Thoracic aorta (tissue), 2 donors: ENCODE results near the gene ADGRB2. TPM values are rescaled to one million over a fixed set of nuclear protein-coding genes. Genes with fewer than 3 reads are reported as not detected.

Source experiments
- ATAC-seq: fragments of 150-250 bp; one replicate; pipeline ENCODE4 v1.8.0; 2017; ENCODE audit warnings: low read depth; ENCODE audit not compliant: insufficient number of reproducible peaks, low FRiP score
- DNase-seq: peaks from one replicate; pipeline ENCODE4 v3.0.0-alpha.2; 2020; ENCODE audit warnings: low spot score
- H3K27ac ChIP-seq, 2 donors: fragments of 200-600 bp; sonication (generic); 1 replicate in 1 of 2; 2 replicates in 1 of 2; pipeline ENCODE4 v1.5.1; 2016; ENCODE audit warnings: mild to moderate bottlenecking in 2 of 2, moderate library complexity in 2 of 2
- H3K27me3 ChIP-seq: fragments of 200-600 bp; sonication (generic); replicated peaks from 2 replicates; pipeline ENCODE4 v1.6.0; 2016; ENCODE audit warnings: mild to moderate bottlenecking; ENCODE audit not compliant: insufficient read depth
- H3K36me3 ChIP-seq: fragments of 200-600 bp; sonication (generic); one replicate; pipeline ENCODE4 v1.5.1; 2016
- H3K4me1 ChIP-seq, 2 donors: fragments of 200-600 bp; sonication (generic); 1 replicate in 1 of 2; 2 replicates in 1 of 2; pipeline versions ENCODE4 v1.5.1 to v1.6.0; 2016; ENCODE audit warnings: low read depth in 2 of 2, mild to moderate bottlenecking in 1 of 2; ENCODE audit not compliant: control insufficient read depth in 1 of 2
- H3K4me3 ChIP-seq: fragments of 200-600 bp; sonication (generic); 2 replicates; pipeline ENCODE4 v1.5.1; 2016; ENCODE audit warnings: mild to moderate bottlenecking
- H3K9me3 ChIP-seq: fragments of 200-600 bp; sonication (generic); 2 replicates; pipeline ENCODE4 v1.5.1; 2016
- total RNA-seq, 2 donors: library from RNA; depleted of rRNA; stranded (reverse); fragments of >200 nt; gene quantifications; one replicate each; pipeline versions ENCODE4 v1.1.0 to v1.2.3, GENCODE V29; 2016
- TF ChIP-seq, protein P1 (sequence below): fragments of 200-600 bp; sonication (generic); IDR thresholded peaks from one replicate; pipeline ENCODE4 v1.5.1; 2019; ENCODE audit warnings: antibody characterized with exemption

The ADGRB2 gene
- total RNA-seq, 2 donors from 2014 or later = 1.5 TPM

DNA sequence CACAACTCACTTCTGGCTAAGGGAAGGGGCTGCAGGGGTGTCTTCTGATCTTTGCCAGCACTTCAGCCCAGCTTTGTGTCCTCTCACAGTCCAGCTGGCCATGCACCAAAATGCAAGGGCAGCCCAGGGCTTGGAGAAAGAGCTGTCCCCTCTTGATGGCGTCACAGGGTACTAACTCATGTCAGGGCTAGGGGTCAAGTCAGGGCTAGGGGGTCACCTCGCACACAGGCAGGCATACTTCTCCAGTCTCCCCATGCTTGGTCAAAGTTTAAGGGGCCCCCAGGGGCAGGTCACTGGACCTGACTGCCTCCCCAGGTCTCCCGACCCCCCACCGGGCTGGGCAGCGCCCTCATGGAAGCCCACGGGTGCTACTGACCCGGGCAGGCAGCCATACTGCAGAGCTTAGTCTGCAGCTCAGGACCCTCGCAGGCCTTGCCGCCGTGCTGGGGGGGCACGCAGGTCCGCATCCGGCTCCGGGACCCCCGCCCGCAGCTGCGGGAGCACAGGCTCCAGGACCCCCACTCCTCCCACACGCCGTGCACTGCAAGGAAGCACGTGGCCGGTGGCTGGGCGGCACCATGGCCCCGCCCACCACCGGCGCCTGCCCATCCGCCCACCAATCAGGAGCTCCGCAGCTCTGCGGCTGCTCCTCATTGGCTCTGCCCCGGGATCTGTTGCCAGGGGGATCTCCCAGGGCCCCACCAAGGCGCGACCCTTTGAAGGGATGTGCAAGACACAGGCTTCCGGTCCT is 21.5 kb downstream of the ADGRB2 start:
- Histone ChIP-seq H3K9me3 (no peaks in the 10 kb centered on the region), H3K27me3 (no peaks in the 10 kb centered on the region), H3K27ac (no peak overlapping the region), H3K4me3 (no peak overlapping the region), H3K36me3 (no peaks in the 10 kb centered on the region), H3K4me1 (no peaks in the 10 kb centered on the region)
- ATAC-seq = no peak
- TF ChIP-seq, protein P1, sequence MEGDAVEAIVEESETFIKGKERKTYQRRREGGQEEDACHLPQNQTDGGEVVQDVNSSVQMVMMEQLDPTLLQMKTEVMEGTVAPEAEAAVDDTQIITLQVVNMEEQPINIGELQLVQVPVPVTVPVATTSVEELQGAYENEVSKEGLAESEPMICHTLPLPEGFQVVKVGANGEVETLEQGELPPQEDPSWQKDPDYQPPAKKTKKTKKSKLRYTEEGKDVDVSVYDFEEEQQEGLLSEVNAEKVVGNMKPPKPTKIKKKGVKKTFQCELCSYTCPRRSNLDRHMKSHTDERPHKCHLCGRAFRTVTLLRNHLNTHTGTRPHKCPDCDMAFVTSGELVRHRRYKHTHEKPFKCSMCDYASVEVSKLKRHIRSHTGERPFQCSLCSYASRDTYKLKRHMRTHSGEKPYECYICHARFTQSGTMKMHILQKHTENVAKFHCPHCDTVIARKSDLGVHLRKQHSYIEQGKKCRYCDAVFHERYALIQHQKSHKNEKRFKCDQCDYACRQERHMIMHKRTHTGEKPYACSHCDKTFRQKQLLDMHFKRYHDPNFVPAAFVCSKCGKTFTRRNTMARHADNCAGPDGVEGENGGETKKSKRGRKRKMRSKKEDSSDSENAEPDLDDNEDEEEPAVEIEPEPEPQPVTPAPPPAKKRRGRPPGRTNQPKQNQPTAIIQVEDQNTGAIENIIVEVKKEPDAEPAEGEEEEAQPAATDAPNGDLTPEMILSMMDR = no peak
- DNase-seq = no peak

DNA sequence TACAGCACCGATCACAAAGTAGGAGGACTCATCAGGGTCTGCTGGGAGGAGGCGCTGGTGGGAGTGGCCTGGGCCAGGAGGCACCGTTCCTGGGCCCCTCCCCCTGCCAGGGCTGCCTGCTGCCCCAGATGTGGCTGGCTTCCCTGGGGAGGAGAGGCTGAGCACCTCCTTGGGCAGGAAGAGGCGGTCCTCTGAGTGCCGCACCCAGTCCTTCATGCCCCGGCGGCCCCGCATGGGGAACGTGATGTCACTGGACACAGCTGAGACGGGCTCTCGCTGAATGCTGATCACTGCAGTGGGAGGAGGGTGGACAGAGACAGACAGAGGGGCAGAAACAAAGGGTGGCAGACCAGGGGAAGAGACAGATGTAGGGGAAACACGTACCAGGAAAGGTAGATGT is 24.8 kb downstream of the ADGRB2 start:
- TF ChIP-seq, protein P1 = no peak
- Histone ChIP-seq H3K9me3 (no peaks in the 10 kb centered on the region), H3K36me3 (no peaks in the 10 kb centered on the region), H3K27me3 (no peaks in the 10 kb centered on the region), H3K4me1 (no peaks in the 10 kb centered on the region), H3K4me3 (no peak overlapping the region), H3K27ac (no peak overlapping the region)
- no peak for DNase-seq
- ATAC-seq = no peak

DNA sequence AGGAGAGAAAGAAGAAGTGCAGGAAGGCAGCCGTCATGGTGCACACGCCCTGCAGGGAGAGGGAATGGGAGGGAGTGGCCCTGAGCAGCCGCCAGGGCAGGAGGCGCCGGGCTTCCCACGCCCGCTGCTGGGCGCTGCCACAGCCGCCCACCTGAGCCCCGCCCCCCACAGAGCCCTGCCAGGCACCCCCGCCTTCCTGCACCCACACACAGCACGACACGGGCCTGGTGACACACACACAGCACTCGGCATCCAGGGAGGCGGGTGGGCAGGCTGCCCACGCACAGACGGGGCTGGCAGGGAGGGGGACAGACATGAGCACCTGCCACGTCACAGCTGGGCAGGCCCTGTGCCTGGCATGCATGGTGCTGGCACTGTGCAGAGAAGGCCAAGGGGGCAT is 27.5 kb downstream of the ADGRB2 start:
- no peak for DNase-seq
- Histone ChIP-seq H3K4me3 (no peak overlapping the region), H3K27ac (no peak overlapping the region), H3K36me3 (no peaks in the 10 kb centered on the region), H3K4me1 (no peaks in the 10 kb centered on the region), H3K27me3 (no peaks in the 10 kb centered on the region), H3K9me3 (no peaks in the 10 kb centered on the region)
- ATAC-seq = no peak
- TF ChIP-seq, protein P1 = no peak

DNA sequence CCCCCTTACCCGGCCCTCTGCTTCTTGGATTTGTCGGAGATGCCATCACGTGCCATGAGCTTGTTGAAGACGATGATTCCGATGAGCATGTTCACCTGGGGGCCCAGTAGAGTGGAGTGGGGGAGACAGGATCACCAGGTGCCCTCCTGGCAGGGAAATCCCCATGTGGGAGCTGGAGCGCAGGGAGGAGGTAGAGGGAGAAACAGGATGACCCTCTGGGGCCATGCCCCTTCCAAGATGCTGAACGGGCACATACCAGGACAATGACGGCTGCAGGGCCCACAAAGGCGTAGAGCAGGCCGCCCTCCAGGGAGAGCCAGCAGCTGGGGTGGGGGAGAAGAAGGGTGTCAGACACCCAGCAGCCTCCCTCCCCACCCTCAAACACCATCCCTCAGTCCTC is 28.6 kb downstream of the ADGRB2 start:
- Histone ChIP-seq H3K27me3 (no peaks in the 10 kb centered on the region), H3K27ac (no peak overlapping the region), H3K36me3 (no peaks in the 10 kb centered on the region), H3K4me1 (no peaks in the 10 kb centered on the region), H3K4me3 (no peak overlapping the region), H3K9me3 (no peaks in the 10 kb centered on the region)
- no peak for DNase-seq
- TF ChIP-seq, protein P1 = no peak
- ATAC-seq = no peak

DNA sequence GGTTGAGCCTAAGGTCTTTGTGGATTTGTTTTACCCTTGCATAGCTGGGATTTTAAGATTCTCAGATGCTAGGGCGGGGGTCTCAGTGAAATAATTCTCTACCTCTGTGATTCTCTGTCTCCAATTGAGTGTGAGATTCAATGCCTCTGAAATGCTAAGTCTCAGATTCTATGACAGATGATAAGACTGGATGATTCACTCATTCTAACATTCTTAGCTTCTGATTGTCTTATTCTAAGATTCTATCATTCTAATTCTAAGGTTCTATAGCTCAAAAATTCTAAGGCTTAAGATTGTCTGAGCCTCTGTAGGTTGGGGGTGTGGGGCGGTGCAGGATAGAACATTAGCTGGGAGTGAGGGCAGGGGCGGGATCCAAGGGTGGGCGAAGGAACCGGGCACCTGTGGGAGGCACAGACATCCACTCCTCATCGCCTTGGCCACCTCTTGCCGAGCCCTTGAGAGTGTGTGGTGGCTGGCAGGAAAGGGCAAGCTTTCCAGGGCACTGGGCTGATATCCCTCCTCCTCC is 29.5 kb downstream of the ADGRB2 start:
- TF ChIP-seq, protein P1 = no peak
- no peaks in the 10 kb centered on the region for H3K27me3 ChIP-seq
- no peak for ATAC-seq

More for the DNA sequence above, 29.5 kb downstream of the ADGRB2 start:
- no peaks in the 10 kb centered on the region for H3K9me3 ChIP-seq
- no peaks in the 10 kb centered on the region for H3K36me3 ChIP-seq
- H3K27ac ChIP-seq = no peak overlapping the region
- DNase-seq = no peak
- no peak overlapping the region for H3K4me3 ChIP-seq
- no peaks in the 10 kb centered on the region for H3K4me1 ChIP-seq
